GM12878 (cell line): Measurements from ENCODE around the gene CCDC88A. TPM values are rescaled to one million over a fixed set of nuclear protein-coding genes. Genes with fewer than 3 reads are reported as not detected.
A peak's percentile ranks its signal among the peaks of the same experiment; 100 is the strongest.

Experiments used
- ATF7 ChIP-seq: fragments of 450-650 bp; IDR thresholded peaks from 2 replicates; pipeline ENCODE4 v1.6.1; 2016; ENCODE audit warnings: low read depth, mild to moderate bottlenecking
- CEBPB ChIP-seq, 2 experiments: fragments of 150-350 bp in 1 of 2; IDR thresholded peaks; 2 replicates each; pipeline ENCODE4 v1.6.1; 2012 to 2014; ENCODE audit warnings: low read depth in 2 of 2, low read length in 2 of 2, borderline replicate concordance in 1 of 2, inconsistent platforms in 1 of 2
- CEBPZ ChIP-seq: fragments of 150-350 bp; IDR thresholded peaks from 2 replicates; pipeline ENCODE4 v1.6.1; 2016; ENCODE audit warnings: low read depth, low read length
- EZH2 ChIP-seq: IDR thresholded peaks from 2 replicates; pipeline ENCODE4 v1.6.1; 2012; ENCODE audit warnings: low read depth, mild to moderate bottlenecking, control low read depth, inconsistent platforms, low read length, borderline replicate concordance; ENCODE audit not compliant: control insufficient read depth
- IKZF2 ChIP-seq, 2 experiments: fragments of 450-650 bp; IDR thresholded peaks; 2 replicates each; pipeline ENCODE4 v1.6.1; 2017; ENCODE audit warnings: mild to moderate bottlenecking in 2 of 2, moderate library complexity in 2 of 2
- IRF3 ChIP-seq: fragments of 450-650 bp; IDR thresholded peaks from 2 replicates; pipeline ENCODE4 v1.6.1; 2014; ENCODE audit warnings: mild to moderate bottlenecking
- MEF2A ChIP-seq: IDR thresholded peaks from 2 replicates; pipeline ENCODE4 v1.6.1; 2011; ENCODE audit warnings: low read depth, mild to moderate bottlenecking, low read length, moderate library complexity; ENCODE audit not compliant: insufficient read depth
- NFYB ChIP-seq: IDR thresholded peaks from 2 replicates; pipeline ENCODE4 v1.6.1; 2011; ENCODE audit warnings: low read depth, mild to moderate bottlenecking, low read length, improper control_type of control experiment, moderate library complexity; ENCODE audit not compliant: insufficient read depth
- NKRF ChIP-seq: fragments of 450-650 bp; conservative IDR thresholded peaks from 2 replicates; pipeline ENCODE4 v1.6.1; 2017; ENCODE audit warnings: mild to moderate bottlenecking, moderate library complexity
- POLR2A ChIP-seq: IDR thresholded peaks from 2 replicates; pipeline ENCODE4 v1.6.1; 2011; ENCODE audit warnings: low read depth, mild to moderate bottlenecking, low read length
- RB1 ChIP-seq: fragments of 450-650 bp; formaldehyde crosslinking; IDR thresholded peaks from 2 replicates; pipeline ENCODE4 v1.6.1; 2017; ENCODE audit warnings: mild to moderate bottlenecking, borderline replicate concordance
- RELB ChIP-seq: fragments of 450-650 bp; IDR thresholded peaks from 2 replicates; pipeline ENCODE4 v1.6.1; 2017; ENCODE audit warnings: low read depth, mild to moderate bottlenecking, moderate library complexity
- RFX5 ChIP-seq: IDR thresholded peaks from 2 replicates; pipeline ENCODE4 v1.6.1; 2011; ENCODE audit warnings: low read depth, low read length, improper control_type of control experiment
- SKIL ChIP-seq: fragments of 450-650 bp; IDR thresholded peaks from 2 replicates; pipeline ENCODE4 v1.6.1; 2017; ENCODE audit warnings: mild to moderate bottlenecking, low read depth, inconsistent platforms; ENCODE audit not compliant: poor library complexity, severe bottlenecking
- SMC3 ChIP-seq: IDR thresholded peaks from 2 replicates; pipeline ENCODE4 v1.6.1; 2011; ENCODE audit warnings: low read length, improper control_type of control experiment, borderline replicate concordance
- YY1 ChIP-seq: IDR thresholded peaks from 2 replicates; pipeline ENCODE4 v1.6.1; 2011; ENCODE audit warnings: low read depth, mild to moderate bottlenecking, low read length
- ZNF207 ChIP-seq: fragments of 450-650 bp; IDR thresholded peaks from 2 replicates; pipeline ENCODE4 v1.6.1; 2014; ENCODE audit warnings: antibody characterized with exemption, mild to moderate bottlenecking, borderline replicate concordance
- ZNF24 ChIP-seq: fragments of 450-650 bp; IDR thresholded peaks from 2 replicates; pipeline ENCODE4 v1.6.1; 2017; ENCODE audit warnings: antibody characterized with exemption, mild to moderate bottlenecking
- ZZZ3 ChIP-seq: IDR thresholded peaks from 2 replicates; pipeline ENCODE4 v1.6.1; 2011; ENCODE audit warnings: low read depth; ENCODE audit not compliant: control insufficient read depth, insufficient read length
- polyA plus RNA-seq, 11 experiments: library from polyadenylated mRNA; depleted of rRNA in 4 of 11; unstranded in 6 of 11; stranded (reverse) in 5 of 11; fragments of >200 nt; fragmentation: Nextera tagmentation in 4 of 11; fragmentation: Illumina TruSeq in 1 of 11; extraction: Ambion mirVana in 4 of 11; extraction: Trizol in 1 of 11; gene quantifications; 1 replicate in 1 of 11; 2 replicates in 10 of 11; pipeline versions ENCODE4 v1.2.1 to v1.2.3, GENCODE V29; 2011 to 2016; ENCODE audit warnings: inconsistent platforms in 2 of 11, missing spikeins in 2 of 11, low read depth in 1 of 11
- total RNA-seq, 4 experiments: library from RNA; depleted of rRNA in 3 of 4; stranded (reverse); fragments of >200 nt in 3 of 4; fragmentation: Illumina TruSeq in 1 of 4; extraction: Trizol in 1 of 4; gene quantifications; 2 replicates each; pipeline versions ENCODE4 v1.2.1 to v1.2.3, GENCODE V29; 2013 to 2021

CCDC88A gene
- total and polyA plus RNA-seq, 10 of the 15 experiments (the other 5 are each of a cell fraction or from before 2014, with no cell fraction given), result 1.8 to 71.6 (median 45.9) TPM

GRCh38 chr2:55268907-55269644 is 150.6 kb downstream of the CCDC88A start, which contains the start of gene MTIF2 (continued):
- peak; percentile 92 for TF ChIP-seq SKIL
- peak; percentile 75 for TF ChIP-seq NKRF
- TF ChIP-seq IKZF2 (IDR thresholded peaks at IDR 0.05), result peak; percentile 73 to 83
- peak; percentile 59; the same call in 1 of the 2 replicates for TF ChIP-seq ATF7
- TF ChIP-seq ZZZ3, result no peak
- peak; percentile 67; the same call in 1 of the 2 replicates for TF ChIP-seq ZNF24
- TF ChIP-seq IRF3, result no peak
- TF ChIP-seq CEBPB (IDR thresholded peaks at IDR 0.05; ENCODE audit: borderline replicate concordance in 1 of 2, low read depth in 2 of 2, low read length in 2 of 2), result no peak
- TF ChIP-seq MEF2A, result peak; percentile 86
- peak; percentile 91 for TF ChIP-seq ZNF207
- TF ChIP-seq CEBPZ, result 0 out of 2 replicates have a peak, but pooled peaks have one; percentile 8
- no peak for TF ChIP-seq NFYB
- TF ChIP-seq EZH2, result no peak
- peak; percentile 96 for TF ChIP-seq POLR2A
- peak; percentile 96 for TF ChIP-seq RELB
- TF ChIP-seq RB1, result peak; percentile 93
- no peak for TF ChIP-seq RFX5
- no peak for TF ChIP-seq SMC3
- TF ChIP-seq YY1, result peak; percentile 94
